ENCODE results near the gene INPP5A.

Gene INPP5A

DNA sequence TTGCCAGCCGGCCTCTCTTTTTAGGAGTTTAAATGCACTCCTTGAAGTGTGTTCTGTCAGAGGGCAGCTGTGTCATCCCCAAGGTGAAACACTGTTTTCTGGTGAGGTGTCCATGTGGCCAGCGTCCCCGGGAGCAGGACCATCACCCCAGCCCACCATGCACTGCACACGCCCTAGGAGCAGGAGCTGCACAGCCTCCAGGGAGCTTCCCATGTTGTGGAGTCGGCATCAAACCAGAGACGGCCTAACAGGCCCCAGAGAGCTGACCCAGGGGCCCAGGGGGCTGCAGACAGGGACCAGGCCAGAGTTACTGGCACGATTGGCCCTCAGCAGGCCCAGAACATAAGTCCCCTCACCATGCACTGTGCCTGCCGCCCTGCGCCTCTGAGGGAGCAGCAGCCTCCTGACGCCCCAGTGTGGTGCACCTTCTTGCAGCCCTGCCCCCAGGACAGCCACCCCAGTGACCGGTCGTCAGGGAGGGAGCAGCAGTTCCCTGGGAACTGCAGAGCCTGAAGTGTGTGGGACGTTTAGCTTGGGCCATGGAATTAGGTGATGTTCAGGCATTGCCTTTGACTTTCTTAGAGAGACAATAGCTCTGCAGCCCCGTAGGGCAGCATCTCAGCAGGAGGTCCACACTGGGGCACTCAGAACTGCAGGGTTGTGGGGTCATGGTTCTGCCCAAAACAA is 150.4 kb downstream of the INPP5A start:
- no peak for DNase-seq (ENCODE audit: low read depth)

DNA sequence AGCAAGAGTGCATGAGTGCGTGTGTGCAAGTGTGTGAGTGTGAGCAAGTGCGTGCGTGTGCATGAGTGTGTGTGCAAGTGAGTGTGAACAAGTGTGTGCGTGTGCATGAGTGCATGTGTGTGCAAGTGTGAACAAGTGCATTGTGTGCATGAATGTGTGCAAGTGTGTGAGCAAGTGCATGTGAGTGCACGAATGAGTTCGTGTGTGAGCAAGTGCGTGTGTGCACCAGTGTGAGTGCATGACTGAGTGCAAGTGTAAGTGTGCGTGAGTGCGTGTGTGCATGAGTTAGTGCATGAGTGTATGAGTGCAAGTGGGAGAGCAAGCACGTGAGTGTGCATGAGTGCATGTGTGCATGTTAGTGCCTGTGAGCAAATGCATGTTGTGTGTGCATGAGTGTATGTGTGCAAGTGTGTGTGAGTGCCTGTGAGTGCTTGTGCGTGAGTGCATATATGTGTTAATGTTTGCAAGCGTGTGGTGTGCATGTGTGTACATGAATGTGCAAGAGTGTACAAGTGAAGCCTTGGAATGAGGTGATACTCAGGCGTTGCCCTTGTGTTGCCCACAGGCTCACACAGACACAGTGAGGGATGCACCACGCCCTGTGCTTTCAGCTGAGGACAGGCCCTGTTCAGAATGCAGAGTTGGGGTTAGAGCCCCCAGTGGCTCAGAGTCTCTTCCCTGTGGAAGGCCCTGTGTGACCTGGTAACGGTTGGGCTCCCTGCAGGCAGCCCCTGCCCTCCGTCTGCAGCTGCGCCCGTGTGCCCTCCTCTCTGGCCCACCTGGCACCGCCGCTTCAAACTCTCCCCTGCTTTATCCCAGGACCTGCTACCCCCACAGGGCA is 151.2 kb downstream of the INPP5A start:
- TF ChIP-seq, protein P1, sequence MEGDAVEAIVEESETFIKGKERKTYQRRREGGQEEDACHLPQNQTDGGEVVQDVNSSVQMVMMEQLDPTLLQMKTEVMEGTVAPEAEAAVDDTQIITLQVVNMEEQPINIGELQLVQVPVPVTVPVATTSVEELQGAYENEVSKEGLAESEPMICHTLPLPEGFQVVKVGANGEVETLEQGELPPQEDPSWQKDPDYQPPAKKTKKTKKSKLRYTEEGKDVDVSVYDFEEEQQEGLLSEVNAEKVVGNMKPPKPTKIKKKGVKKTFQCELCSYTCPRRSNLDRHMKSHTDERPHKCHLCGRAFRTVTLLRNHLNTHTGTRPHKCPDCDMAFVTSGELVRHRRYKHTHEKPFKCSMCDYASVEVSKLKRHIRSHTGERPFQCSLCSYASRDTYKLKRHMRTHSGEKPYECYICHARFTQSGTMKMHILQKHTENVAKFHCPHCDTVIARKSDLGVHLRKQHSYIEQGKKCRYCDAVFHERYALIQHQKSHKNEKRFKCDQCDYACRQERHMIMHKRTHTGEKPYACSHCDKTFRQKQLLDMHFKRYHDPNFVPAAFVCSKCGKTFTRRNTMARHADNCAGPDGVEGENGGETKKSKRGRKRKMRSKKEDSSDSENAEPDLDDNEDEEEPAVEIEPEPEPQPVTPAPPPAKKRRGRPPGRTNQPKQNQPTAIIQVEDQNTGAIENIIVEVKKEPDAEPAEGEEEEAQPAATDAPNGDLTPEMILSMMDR (conservative IDR thresholded peaks at IDR 0.05; ENCODE audit: low read depth, low read length): no peak
- no peak overlapping the region for H3K4me3 ChIP-seq (ENCODE audit: low read length)
- DNase-seq (ENCODE audit: low read depth): no peak

More for the DNA sequence above, 150.4 kb downstream of the INPP5A start:
- no peak overlapping the region for H3K4me3 ChIP-seq (ENCODE audit: low read length)
- TF ChIP-seq, protein P1 (conservative IDR thresholded peaks at IDR 0.05; ENCODE audit: low read depth, low read length): no peak

- no peak overlapping the region for H3K4me3 ChIP-seq (ENCODE audit: low read length)
- no peak for DNase-seq (ENCODE audit: low read depth)
- TF ChIP-seq, protein P1 (conservative IDR thresholded peaks at IDR 0.05; ENCODE audit: low read depth, low read length): no peak
These were observed 152.3 kb downstream of the INPP5A start for GRCh38 chr10:132689721-132690360.

GRCh38 chr10:132690401-132690800 is 152.8 kb downstream of the INPP5A start:
- TF ChIP-seq, protein P1 (conservative IDR thresholded peaks at IDR 0.05; ENCODE audit: low read depth, low read length): no peak
- no peak for DNase-seq (ENCODE audit: low read depth)
- no peak overlapping the region for H3K4me3 ChIP-seq (ENCODE audit: low read length)

GRCh38 chr10:132690821-132691610 is 153.4 kb downstream of the INPP5A start:
- TF ChIP-seq, protein P1 (conservative IDR thresholded peaks at IDR 0.05; ENCODE audit: low read depth, low read length): no peak
- no peak for DNase-seq (ENCODE audit: low read depth)
- H3K4me3 ChIP-seq (ENCODE audit: low read length): no peak overlapping the region

DNA sequence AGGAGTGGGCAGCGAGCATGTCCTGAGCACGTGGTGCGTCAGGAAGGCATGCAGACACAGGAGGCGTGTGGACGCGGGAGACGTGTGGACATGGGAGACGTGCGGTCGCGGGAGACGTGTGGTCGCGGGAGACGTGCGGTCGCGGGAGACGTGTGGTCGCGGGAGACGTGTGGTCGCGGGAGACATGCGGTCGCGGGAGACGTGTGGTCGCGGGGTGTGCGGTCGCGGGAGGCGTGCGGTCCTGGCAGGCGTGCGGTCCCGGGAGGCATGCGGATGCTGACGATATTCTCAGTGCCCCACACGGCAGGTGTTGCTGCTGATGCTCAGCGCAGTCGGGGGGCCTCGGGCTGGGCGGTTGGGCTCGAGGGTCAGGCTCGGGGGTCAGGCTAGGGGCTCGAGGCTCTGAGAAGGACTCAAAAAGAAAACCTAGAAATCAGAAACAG is 154.1 kb downstream of the INPP5A start:
- DNase-seq (ENCODE audit: low read depth): no peak
- TF ChIP-seq, protein P1 (conservative IDR thresholded peaks at IDR 0.05; ENCODE audit: low read depth, low read length): no peak
- H3K4me3 ChIP-seq (ENCODE audit: low read length): no peak overlapping the region
